Cerebellar cortex (tissue), 1 donor: ENCODE data around the gene SPATA7.
"Not testable (repeated sequence)": the region's sequence is repeated elsewhere in the genome, so short reads cannot be mapped to it uniquely, and the experiment has no call there.

Experiments used
- DNase-seq: peaks from one replicate; pipeline ENCODE4 v3.0.0-alpha.2; 2015; ENCODE audit warnings: low spot score

The SPATA7 gene, protein sequence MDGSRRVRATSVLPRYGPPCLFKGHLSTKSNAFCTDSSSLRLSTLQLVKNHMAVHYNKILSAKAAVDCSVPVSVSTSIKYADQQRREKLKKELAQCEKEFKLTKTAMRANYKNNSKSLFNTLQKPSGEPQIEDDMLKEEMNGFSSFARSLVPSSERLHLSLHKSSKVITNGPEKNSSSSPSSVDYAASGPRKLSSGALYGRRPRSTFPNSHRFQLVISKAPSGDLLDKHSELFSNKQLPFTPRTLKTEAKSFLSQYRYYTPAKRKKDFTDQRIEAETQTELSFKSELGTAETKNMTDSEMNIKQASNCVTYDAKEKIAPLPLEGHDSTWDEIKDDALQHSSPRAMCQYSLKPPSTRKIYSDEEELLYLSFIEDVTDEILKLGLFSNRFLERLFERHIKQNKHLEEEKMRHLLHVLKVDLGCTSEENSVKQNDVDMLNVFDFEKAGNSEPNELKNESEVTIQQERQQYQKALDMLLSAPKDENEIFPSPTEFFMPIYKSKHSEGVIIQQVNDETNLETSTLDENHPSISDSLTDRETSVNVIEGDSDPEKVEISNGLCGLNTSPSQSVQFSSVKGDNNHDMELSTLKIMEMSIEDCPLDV

GRCh38 chr14:88385212-88386101 lies at the start of gene SPATA7:
Gene SPATA7 (plus strand): TSS chr14:88385657. CDS start chr14:88385819, 162 bp downstream.
- peak; percentile 97 for DNase-seq

DNA sequence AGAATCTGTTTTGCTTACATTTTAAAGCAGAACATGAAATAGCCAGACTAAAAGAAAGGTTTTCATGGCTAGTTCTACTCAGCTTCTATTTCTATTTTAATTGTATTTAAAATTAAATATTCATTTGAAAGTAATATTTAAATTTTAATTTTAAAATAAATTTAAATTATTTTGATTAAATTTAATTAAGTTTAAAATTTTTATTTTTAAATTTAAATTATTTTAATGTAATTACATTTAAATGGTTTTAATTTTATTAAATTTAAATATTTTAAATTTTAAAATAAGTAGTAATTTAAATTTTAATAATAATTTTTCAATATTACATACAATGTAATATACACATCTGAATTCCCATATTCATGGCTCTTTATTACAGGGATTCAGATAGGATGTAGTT lies 45.1 kb upstream of the SPATA7 start:
- DNase-seq: no peak

DNA sequence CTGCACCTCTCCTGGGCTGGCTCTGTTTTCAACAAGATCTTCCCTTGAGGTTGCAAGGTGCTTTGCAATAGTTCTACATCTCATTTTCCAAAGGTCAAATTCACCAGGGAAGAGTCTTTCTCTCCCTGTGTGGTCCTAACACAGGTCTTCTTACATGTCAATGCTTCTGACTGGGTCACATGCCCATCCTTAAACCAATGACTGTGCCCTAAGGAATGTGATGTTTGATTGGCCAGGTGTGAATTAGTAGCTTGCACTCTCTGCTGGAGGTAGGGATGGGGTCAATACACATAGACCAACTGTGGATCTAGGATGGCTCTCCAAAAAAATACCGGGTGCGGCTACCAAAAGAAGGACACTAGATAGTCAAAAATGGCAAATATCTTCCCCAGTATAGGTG lies 42.5 kb upstream of the SPATA7 start:
- no peak for DNase-seq

GRCh38 chr14:88346048-88346639 lies 39.3 kb upstream of the SPATA7 start:
- DNase-seq: no peak

GRCh38 chr14:88348546-88348945 lies 36.9 kb upstream of the SPATA7 start:
- DNase-seq: no peak

DNA sequence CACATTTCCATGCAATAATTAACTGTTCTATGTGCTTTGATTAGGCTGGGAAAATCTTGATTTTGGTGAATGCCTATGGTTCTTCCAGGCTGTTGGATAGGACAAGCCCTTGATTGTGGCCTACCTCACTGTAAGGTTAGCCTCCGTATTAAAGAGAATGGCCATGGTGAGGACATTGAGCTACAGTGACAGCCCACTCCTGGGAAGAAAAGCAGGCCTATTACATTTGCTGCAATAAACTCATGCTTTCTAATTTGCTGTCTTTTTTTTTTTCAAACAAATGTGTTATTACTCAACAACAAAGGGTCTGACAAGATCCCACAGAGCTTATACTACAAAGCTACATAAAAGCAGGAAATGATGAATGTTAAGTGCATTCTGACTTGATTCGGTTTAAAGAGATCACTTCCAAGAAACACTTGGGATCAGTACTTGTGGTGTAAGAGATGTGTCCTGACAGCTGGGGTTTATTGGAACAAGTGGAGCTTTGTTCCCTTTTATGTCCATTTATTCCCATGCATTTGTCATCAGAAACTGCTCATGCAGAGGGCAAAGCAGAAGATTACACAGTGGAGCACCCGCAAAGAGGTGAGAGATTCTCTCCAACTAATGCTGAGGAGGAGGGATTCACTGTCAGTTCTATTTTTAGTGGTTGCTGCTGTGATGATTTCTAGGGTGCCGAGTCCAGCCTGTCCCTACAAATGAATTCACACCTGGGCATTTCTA lies 33.3 kb upstream of the SPATA7 start:
- no peak for DNase-seq

DNA sequence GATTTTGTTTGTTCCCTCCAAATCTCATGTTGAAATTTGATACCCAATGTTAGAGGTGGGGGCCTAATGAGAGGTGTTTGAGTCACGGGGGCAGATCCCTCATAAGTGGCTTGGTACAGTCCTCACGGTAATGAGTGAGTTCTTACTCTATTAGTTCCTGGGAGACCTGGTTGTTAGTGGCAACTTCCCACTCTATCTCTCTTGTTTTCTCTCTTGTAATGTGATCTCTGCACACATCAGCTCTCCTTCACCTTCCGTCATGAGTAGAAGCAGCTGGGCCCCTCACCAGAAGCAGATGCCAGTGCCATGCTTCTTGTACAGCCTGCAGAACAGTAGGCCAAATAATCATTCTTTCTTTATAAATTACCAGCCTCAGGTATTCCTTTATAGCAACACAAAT lies 32.8 kb upstream of the SPATA7 start:
- DNase-seq: no peak

- DNase-seq: no peak
These were observed 31.1 kb upstream of the SPATA7 start for GRCh38 chr14:88354358-88354757.

GRCh38 chr14:88359500-88359899 lies 26.0 kb upstream of the SPATA7 start:
- DNase-seq: no peak

DNA sequence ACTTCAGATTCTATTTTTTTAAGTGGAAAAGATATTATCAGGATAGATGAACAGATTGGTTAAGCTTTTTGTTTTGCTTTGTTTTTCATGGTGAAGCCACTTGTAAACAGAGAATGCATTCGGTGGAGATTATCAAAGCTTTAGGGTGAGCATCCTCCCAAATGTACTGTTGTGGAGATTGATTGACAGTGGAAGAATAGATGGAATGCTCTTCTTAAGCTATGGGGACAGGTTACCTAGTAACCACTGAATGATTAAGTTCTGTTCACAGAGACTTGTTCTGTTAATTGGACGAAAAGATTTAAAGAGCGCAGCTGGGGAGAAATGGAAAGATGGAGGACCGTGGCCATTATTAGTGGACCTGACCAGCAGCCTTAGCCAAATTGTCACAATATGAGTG lies 21.8 kb upstream of the SPATA7 start:
- no peak for DNase-seq

DNA sequence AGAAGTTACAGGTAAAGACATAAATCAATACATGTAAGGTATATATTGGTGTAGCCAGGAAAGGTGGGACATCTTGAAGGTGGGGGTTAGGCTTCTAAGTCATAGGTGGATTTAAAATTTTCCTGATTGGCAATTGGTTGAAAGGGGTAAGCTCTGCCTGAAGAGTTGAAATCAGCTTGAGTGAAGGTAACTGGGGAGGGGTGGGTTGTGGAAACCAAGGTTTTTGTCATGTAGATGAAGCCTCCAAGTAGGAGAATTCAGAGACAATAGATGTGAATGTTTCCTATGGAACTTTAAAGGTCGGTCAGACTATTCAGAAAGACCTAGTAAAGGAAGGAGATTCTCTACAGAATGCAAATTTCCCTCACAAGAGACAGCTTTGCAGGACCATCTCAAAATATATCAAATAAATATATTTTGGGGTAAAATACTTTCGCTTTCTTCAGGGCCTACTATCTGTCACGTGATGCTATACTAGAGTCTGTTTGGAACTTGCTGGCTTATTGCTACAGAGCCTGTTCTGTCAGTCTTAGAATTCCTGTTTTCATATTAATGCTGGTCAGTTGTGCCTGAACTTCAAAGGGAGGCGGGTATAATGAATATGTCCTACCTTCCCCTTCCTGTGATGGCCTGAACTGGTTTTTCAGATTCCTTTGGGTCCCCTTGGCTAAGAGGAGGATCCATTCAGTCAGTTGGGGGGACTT lies 20.6 kb upstream of the SPATA7 start:
- DNase-seq: no peak

- DNase-seq: no peak
These were observed 16.0 kb upstream of the SPATA7 start for GRCh38 chr14:88369496-88369895.

GRCh38 chr14:88379706-88380343 lies 5.6 kb upstream of the SPATA7 start:
- DNase-seq: no peak

DNA sequence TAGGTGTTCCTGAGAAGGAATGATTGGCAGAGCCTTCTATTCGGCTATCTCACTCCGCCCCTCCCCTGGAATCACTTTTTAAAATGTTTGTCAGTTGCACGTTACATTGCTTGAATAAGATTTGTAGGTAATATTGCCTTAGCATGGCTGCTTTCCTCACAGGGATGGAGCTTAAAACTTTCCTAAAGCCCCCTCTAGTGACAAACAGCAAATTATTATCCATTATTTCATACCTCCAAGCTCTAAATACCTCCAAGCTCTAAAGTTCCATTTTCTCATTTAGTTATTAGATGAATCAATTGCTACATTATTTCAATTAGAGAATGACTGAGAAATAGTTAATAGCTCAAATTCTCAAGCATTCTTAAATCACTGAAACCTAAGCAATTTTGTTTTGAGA lies 5.1 kb upstream of the SPATA7 start:
- DNase-seq: peak; percentile 67

DNA sequence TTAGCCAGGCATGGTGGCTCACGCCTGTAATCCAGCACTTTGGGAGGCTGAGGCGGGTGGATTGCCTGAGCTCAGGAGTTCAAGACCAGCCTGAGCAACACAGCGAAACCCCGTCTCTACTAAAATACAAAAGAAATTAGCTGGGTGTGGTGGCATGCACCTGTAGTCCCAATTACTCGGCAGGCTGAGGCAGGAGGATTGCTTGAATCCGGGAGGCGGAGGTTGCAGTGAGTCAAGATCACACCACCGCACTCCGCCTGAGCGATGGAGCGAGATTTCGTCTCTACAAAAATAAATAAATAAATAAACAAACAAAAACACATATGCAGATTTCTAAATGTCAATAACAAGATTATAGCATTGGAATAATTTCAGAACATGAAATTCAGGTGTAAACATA lies 3.8 kb upstream of the SPATA7 start:
- not testable (repeated sequence) for DNase-seq

DNA sequence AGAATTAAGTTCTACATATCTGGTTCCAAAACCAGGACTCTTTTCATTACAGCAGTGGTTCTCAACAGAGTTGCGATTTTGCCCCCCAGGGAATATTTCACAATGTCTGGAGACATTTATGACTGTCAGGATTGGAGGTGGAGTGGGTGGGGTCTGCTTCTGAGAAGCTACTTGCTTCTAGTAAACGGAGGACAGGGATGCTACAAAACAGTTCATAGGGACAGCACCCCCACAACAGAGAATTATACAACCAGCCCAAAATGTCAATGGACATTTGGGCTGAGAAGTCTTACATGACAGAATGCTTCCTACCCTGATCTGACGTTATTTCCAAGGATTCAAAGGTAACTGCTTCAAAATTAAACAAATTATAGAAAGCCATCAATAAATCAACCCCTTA lies 739 bp upstream of the SPATA7 start:
- peak; percentile 63 for DNase-seq

GRCh38 chr14:88386256-88386794 lies 868 bp downstream of the SPATA7 start:
- peak; percentile 48 for DNase-seq

GRCh38 chr14:88388741-88389282 lies 3.4 kb downstream of the SPATA7 start:
- DNase-seq: no peak

- DNase-seq: no peak
These were observed 7.2 kb downstream of the SPATA7 start for GRCh38 chr14:88392609-88393008.

GRCh38 chr14:88411039-88411438 lies 25.6 kb downstream of the SPATA7 start:
- DNase-seq: no peak
